Psoas muscle (tissue), 8 donors: ENCODE results near the gene MS4A5. TPM values are rescaled to one million over a fixed set of nuclear protein-coding genes. Genes with fewer than 3 reads are reported as not detected.
"Not testable (repeated sequence)": the region's sequence is repeated elsewhere in the genome, so short reads cannot be mapped to it uniquely, and the experiment has no call there.

Source experiments
- ATAC-seq, 4 donors: fragments of 200-7000 bp; cut with Tn5 transposase; one replicate each; pipeline ENCODE4 v1.9.1; 2020; ENCODE audit warnings: moderate library complexity in 3 of 4, mild to moderate bottlenecking in 2 of 4
- DNase-seq, 2 donors: peaks; one replicate each; pipeline ENCODE4 v3.0.0-alpha.2; 2020
- H3K27ac ChIP-seq: fragments of 200-600 bp; one replicate; pipeline ENCODE4 v1.8.0; 2022
- H3K27me3 ChIP-seq, 3 donors: fragments of 200-600 bp in 1 of 3; one replicate each; pipeline versions ENCODE4 v1.6.1 to v1.8.0; 2013 to 2022; ENCODE audit warnings: low read length in 2 of 3, mild to moderate bottlenecking in 2 of 3, moderate library complexity in 1 of 3; ENCODE audit not compliant: insufficient read depth in 3 of 3
- H3K36me3 ChIP-seq, 2 donors: fragments of 200-600 bp in 1 of 2; one replicate each; pipeline versions ENCODE4 v1.6.1 to v1.8.0; 2013 to 2022; ENCODE audit warnings: low read depth in 1 of 2, mild to moderate bottlenecking in 1 of 2, moderate library complexity in 1 of 2; ENCODE audit not compliant: insufficient read depth in 1 of 2
- H3K4me1 ChIP-seq: fragments of 200-600 bp; one replicate; pipeline ENCODE4 v1.8.0; 2022
- H3K4me3 ChIP-seq: fragments of 200-600 bp; one replicate; pipeline ENCODE4 v1.8.0; 2022; ENCODE audit warnings: mild to moderate bottlenecking
- H3K9me3 ChIP-seq: fragments of 200-600 bp; one replicate; pipeline ENCODE4 v1.8.0; 2022
- WGBS, 3 donors: extraction: QIAGEN DNeasy Blood & Tissue Kit; methylation state at CpG; one replicate each; pipeline versions ENCODE4 v1.1.6 to v1.1.7; 2013; 5-methylcytosine and 5-hydroxymethylcytosine counted together
- intact Hi-C, 2 donors: fragments of 100-400 bp; cut with DNase I; formaldehyde crosslinking; loops; one replicate each; pipeline versions ENCODE4 v1.11.0 to v1.14.2; 2022
- polyA plus RNA-seq, 3 donors: library from polyadenylated mRNA; stranded (reverse); fragments of 200-250 nt; gene quantifications; one replicate each; pipeline ENCODE4 v1.2.3, GENCODE V29; 2013
- total RNA-seq, 4 donors: library from RNA; stranded (reverse); fragmentation: NEBNext Ultra II Directional in 2 of 4; extraction: Animal tissue kit (Norgen Biotek cat#: 25700) in 2 of 4; gene quantifications; one replicate each; pipeline versions ENCODE4 v1.2.1 to v1.2.4, GENCODE V29; 2021 to 2023
- TF ChIP-seq, protein P1 (sequence below): fragments of 200-600 bp; IDR thresholded peaks from one replicate; pipeline ENCODE4 v1.8.0; 2022; ENCODE audit warnings: antibody characterized with exemption
- donor health status: healthy with polysubstance abuse.
- donor health status: DM: no; HTN: no; CAD: no; lungs with moderate emphysema.
- donor health status: Bipolar disorder and iron deficiency.
- donor health status: healthy.
- donor health status: DM: yes; HTN: yes; CAD: no.
- donor health status: DM: no; HTN: no; CAD: no.
- donor health status: DM: no; HTN: no; CAD: no.
- donor health status: DM: yes; HTN: yes; CAD: no.

Gene MS4A5
- total and polyA plus RNA-seq, 7 donors, result not detected

DNA sequence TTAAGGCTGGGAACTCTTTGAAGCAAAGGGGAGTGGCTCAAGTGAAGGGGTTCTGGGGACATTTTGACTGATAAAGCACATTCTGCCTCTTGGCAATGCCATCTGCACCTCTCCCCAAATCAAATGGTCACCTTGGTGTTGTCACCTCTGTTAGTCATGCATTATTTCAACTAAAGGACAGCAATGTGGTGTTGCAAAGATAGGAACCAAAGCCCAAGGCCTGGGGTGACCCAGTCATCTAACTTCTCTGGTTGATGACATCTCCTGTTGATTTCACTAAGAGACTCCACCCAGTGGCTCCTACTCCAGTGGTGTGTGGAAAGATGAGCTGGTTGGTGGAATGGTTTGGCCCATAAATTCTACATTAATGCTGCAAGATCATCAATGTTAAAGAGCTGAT is 18.5 kb downstream of the MS4A5 start:
- DNase-seq, result no peak
- no peak for ATAC-seq
- Histone ChIP-seq H3K4me1 (no peaks in the 10 kb centered on the region), H3K36me3 (no peaks in the 10 kb centered on the region), H3K27ac (no peak overlapping the region), H3K4me3 (no peak overlapping the region), H3K27me3 (no peaks in the 10 kb centered on the region), H3K9me3 (no peaks in the 10 kb centered on the region)
- TF ChIP-seq, protein P1, sequence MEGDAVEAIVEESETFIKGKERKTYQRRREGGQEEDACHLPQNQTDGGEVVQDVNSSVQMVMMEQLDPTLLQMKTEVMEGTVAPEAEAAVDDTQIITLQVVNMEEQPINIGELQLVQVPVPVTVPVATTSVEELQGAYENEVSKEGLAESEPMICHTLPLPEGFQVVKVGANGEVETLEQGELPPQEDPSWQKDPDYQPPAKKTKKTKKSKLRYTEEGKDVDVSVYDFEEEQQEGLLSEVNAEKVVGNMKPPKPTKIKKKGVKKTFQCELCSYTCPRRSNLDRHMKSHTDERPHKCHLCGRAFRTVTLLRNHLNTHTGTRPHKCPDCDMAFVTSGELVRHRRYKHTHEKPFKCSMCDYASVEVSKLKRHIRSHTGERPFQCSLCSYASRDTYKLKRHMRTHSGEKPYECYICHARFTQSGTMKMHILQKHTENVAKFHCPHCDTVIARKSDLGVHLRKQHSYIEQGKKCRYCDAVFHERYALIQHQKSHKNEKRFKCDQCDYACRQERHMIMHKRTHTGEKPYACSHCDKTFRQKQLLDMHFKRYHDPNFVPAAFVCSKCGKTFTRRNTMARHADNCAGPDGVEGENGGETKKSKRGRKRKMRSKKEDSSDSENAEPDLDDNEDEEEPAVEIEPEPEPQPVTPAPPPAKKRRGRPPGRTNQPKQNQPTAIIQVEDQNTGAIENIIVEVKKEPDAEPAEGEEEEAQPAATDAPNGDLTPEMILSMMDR, result no peak
- intact Hi-C loops, result no loop called here

DNA sequence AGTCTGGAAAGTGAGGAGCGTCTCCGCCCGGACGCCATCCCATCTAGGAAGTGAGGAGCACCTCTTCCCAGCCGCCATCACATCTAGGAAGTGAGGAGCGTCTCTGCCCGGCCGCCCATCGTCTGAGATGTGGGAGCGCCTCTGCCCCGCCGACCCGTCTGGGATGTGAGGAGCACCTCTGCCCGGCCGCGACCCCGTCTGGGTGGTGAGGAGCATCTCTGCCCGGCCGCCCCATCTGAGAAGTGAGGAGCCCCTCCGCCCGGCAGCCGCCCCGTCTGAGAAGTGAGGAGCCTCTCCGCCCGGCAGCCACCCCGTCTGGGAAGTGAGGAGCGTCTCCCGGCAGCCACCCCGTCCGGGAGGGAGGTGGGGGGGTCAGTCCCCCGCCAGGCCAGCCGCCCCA is 21.8 kb downstream of the MS4A5 start:
- H3K4me3 ChIP-seq, H3K27me3 ChIP-seq, ATAC-seq, DNase-seq, H3K4me1 ChIP-seq, H3K36me3 ChIP-seq, intact Hi-C loops, H3K9me3 ChIP-seq, H3K27ac ChIP-seq: not testable (repeated sequence)
- WGBS, 3 donors, result 92 to 97% (median 95%) methylated on average over 16 to 32 of the region's 32 CpGs

DNA sequence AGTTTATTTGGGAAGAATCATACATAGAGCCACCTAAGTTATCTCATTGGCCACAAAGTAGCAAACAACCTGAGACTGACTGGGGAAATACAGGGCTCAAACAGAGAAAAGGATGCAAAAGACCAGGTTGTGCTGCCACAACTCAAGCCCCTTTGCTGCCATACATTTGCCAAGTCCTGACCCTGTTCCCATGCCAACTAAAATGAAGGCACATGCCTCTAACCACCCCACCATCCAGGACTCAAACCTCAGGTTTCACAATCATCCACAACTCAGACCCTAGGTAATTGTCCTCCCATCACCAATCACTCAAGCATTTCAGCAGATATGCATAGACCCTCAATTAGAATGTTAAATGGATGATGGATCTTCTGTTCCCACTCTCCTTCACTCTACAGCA is 24.8 kb downstream of the MS4A5 start:
- DNase-seq (no peak), ATAC-seq (no peak)
- Histone ChIP-seq H3K4me3 (no peak overlapping the region), H3K27ac (no peak overlapping the region), H3K4me1 (no peaks in the 10 kb centered on the region), H3K9me3 (no peaks in the 10 kb centered on the region), H3K27me3 (no peaks in the 10 kb centered on the region), H3K36me3 (no peaks in the 10 kb centered on the region)
- intact Hi-C loops, result no loop called here
- TF ChIP-seq, protein P1, result no peak

DNA sequence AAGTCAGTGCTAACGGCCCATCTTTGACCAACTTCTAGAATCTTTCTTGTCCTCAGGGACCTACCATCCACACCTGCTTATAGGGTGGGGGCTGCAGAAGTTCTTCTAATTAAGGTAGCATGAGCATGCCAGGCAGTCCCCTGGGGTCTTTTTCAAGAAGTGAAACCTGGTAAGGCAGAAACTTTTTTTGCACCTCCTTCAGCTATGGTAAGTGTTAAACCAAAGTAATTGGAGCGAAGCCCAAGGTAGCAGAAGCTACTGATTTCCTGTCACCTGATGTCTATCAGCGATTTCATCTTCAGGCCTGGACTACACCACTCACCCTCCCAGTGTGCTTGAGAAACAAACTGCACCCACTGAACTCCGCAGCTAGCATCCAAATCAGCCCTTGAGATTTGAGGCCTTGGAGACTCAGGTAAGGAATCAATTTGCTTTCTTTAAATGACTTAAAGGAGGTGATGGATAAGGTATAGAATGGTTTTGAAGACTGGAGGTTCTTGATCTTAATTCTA is 26.2 kb downstream of the MS4A5 start, which contains the start of gene MS4A1:
Gene MS4A1 (plus strand): TSS at position 317 of the 512 bp plus-strand sequence. CDS start 6,528 bp downstream, outside the sequence.
- H3K27ac ChIP-seq, result no peak within 1 kb of the TSS
- H3K36me3 ChIP-seq, result no peaks in the 10 kb centered on the region
- no peaks in the 10 kb centered on the region for H3K27me3 ChIP-seq
- no peaks in the 10 kb centered on the region for H3K9me3 ChIP-seq
- H3K4me1 ChIP-seq, result no peaks in the 10 kb centered on the region
- 63 to 68% (median 64%) methylated on average over 4 of the region's 4 CpGs for WGBS, 3 donors
- TF ChIP-seq, protein P1, result no peak
- no peak within 1 kb of the TSS for H3K4me3 ChIP-seq
- intact Hi-C loops, result no loop called here
- DNase-seq, result no peak
- ATAC-seq, result no peak

DNA sequence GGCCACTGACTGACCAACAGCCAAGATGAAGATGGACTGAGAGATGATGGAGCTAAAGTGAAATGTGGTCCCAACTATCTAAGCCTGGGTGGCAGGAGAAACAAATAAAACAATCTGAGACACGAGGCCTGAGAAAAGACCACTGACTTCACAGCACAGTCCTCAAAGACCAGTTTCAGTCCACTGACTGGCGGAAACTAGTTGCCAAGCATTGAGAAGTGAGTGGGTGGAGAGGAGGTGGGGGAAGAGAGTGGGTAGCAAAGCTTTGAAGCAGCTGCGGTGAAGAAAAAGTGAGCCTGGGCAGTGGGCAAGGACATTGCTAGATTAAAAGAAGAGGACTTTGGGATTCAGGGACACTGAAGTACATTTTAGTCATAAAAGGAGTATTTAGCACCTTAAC is 28.2 kb downstream of the MS4A5 start:
- Histone ChIP-seq H3K27ac (no peak overlapping the region), H3K4me3 (no peak overlapping the region), H3K9me3 (no peaks in the 10 kb centered on the region), H3K36me3 (no peaks in the 10 kb centered on the region), H3K4me1 (no peaks in the 10 kb centered on the region), H3K27me3 (no peaks in the 10 kb centered on the region)
- ATAC-seq, result no peak
- intact Hi-C loops, result no loop called here
- TF ChIP-seq, protein P1, result no peak
- 60 to 76% (median 68%) methylated on average over 3 of the region's 3 CpGs for WGBS, 3 donors
- no peak for DNase-seq
